K562 (cell line): ENCODE data around the gene TP63. TPM values are rescaled to one million over a fixed set of nuclear protein-coding genes. Genes with fewer than 3 reads are reported as not detected.

ENCODE experiments used
- ADNP ChIP-seq: fragments of 200-800 bp; sonication (Bioruptor generic); IDR thresholded peaks from 2 replicates; pipeline ENCODE4 v1.6.1; 2016; ENCODE audit warnings: missing genetic modification characterization, missing compliant biosample characterization
- DACH1 ChIP-seq: fragments of 450-650 bp; IDR thresholded peaks from 2 replicates; pipeline ENCODE4 v1.6.1; 2018; ENCODE audit not compliant: partially characterized antibody
- GABPA ChIP-seq: fragments of 200-800 bp; sonication (Bioruptor generic); conservative IDR thresholded peaks from 2 replicates; pipeline ENCODE4 v1.6.1; 2016; ENCODE audit warnings: low read depth, missing genetic modification characterization, missing compliant biosample characterization
- YBX1 ChIP-seq: fragments of 450-650 bp; IDR thresholded peaks from 2 replicates; pipeline ENCODE4 v1.7.1; 2016; ENCODE audit warnings: mild to moderate bottlenecking
- ZFPM2 ChIP-seq: fragments of 250-450 bp; sonication (Bioruptor Pico); IDR thresholded peaks from 2 replicates; pipeline ENCODE4 v1.5.1; 2022; ENCODE audit warnings: mild to moderate bottlenecking
- ZNF274 ChIP-seq: IDR thresholded peaks from 2 replicates; pipeline ENCODE4 v1.6.1; 2011; ENCODE audit warnings: low read depth, mild to moderate bottlenecking, low read length, moderate library complexity, borderline replicate concordance
- polyA plus RNA-seq, 8 experiments: library from polyadenylated mRNA; depleted of rRNA in 4 of 8; stranded (reverse) in 5 of 8; unstranded in 3 of 8; fragments of >200 nt; fragmentation: Nextera tagmentation in 2 of 8; fragmentation: Illumina TruSeq in 1 of 8; extraction: Ambion mirVana in 2 of 8; extraction: Trizol in 1 of 8; gene quantifications; 2 replicates each; pipeline versions ENCODE4 v1.2.1 to v1.2.3, GENCODE V29; 2011 to 2014; ENCODE audit warnings: inconsistent platforms in 1 of 8, missing spikeins in 1 of 8
- total RNA-seq, 7 experiments: library from RNA; depleted of rRNA in 6 of 7; stranded (reverse); fragments of >200 nt in 6 of 7; fragmentation: Illumina TruSeq in 2 of 7; extraction: Trizol in 2 of 7; gene quantifications; 2 replicates each; pipeline versions ENCODE4 v1.2.1 to v1.2.3, GENCODE V29; 2011 to 2021; ENCODE audit warnings: low replicate concordance in 1 of 7
- TF ChIP-seq, protein P1 (sequence below): fragments of 450-650 bp; IDR thresholded peaks from 2 replicates; pipeline ENCODE4 v1.6.1; 2016; ENCODE audit warnings: low read depth

TP63 gene
- total and polyA plus RNA-seq, 9 of the 15 experiments (the other 6 are each of a cell fraction or from before 2014, with no cell fraction given) = 0.32 to 1.4 (median 0.50) TPM

DNA sequence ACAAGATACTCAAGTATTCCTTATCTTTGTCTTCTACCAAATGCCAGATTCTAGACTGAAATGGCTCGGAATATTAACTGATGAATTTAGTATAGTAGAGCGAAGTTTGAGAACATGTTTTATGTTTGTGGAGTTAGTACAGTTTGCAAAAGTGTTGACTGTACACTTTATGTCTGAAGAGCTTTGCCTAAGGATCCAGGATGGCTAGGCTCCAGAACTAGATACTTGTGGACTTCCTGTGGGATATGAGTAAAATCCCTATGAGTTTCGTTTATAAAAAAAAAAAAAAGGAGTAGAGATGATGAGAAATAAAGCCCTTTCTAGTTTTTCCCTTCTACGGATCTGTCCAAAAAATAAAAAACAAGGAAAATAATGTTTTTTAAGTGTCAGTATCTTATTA is 96.7 kb downstream of the TP63 start (continued):
- TF ChIP-seq YBX1 (no peak), ZNF274 (no peak), DACH1 (no peak), ZFPM2 (CRISPR knock-in tag) (no peak), ADNP (no peak), GABPA (tag) (no peak)
- TF ChIP-seq, protein P1, sequence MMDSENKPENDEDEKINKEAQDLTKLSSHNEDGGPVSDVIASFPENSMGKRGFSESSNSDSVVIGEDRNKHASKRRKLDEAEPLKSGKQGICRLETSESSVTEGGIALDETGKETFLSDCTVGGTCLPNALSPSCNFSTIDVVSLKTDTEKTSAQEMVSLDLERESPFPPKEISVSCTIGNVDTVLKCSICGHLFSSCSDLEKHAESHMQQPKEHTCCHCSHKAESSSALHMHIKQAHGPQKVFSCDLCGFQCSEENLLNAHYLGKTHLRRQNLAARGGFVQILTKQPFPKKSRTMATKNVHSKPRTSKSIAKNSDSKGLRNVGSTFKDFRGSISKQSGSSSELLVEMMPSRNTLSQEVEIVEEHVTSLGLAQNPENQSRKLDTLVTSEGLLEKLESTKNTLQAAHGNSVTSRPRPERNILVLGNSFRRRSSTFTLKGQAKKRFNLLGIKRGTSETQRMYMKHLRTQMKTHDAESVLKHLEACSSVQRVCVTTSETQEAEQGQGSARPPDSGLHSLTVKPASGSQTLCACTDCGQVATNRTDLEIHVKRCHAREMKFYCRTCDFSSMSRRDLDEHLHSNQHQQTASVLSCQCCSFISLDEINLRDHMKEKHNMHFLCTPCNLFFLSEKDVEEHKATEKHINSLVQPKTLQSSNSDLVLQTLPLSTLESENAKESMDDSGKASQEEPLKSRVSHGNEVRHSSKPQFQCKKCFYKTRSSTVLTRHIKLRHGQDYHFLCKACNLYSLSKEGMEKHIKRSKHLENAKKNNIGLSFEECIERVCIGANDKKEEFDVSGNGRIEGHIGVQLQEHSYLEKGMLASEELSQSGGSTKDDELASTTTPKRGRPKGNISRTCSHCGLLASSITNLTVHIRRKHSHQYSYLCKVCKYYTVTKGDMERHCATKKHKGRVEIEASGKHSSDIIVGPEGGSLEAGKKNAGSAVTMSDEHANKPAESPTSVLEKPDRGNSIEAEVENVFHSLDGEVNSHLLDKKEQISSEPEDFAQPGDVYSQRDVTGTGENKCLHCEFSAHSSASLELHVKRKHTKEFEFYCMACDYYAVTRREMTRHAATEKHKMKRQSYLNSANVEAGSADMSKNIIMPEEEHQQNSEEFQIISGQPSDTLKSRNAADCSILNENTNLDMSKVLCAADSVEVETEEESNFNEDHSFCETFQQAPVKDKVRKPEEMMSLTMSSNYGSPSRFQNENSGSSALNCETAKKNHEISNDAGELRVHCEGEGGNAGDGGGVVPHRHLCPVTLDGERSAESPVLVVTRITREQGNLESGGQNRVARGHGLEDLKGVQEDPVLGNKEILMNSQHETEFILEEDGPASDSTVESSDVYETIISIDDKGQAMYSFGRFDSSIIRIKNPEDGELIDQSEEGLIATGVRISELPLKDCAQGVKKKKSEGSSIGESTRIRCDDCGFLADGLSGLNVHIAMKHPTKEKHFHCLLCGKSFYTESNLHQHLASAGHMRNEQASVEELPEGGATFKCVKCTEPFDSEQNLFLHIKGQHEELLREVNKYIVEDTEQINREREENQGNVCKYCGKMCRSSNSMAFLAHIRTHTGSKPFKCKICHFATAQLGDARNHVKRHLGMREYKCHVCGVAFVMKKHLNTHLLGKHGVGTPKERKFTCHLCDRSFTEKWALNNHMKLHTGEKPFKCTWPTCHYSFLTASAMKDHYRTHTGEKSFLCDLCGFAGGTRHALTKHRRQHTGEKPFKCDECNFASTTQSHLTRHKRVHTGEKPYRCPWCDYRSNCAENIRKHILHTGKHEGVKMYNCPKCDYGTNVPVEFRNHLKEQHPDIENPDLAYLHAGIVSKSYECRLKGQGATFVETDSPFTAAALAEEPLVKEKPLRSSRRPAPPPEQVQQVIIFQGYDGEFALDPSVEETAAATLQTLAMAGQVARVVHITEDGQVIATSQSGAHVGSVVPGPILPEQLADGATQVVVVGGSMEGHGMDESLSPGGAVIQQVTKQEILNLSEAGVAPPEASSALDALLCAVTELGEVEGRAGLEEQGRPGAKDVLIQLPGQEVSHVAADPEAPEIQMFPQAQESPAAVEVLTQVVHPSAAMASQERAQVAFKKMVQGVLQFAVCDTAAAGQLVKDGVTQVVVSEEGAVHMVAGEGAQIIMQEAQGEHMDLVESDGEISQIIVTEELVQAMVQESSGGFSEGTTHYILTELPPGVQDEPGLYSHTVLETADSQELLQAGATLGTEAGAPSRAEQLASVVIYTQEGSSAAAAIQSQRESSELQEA = no peak
